Sigmoid colon (tissue), 4 donors: ENCODE results near the gene BCAS4.

Experiments used
- CTCF ChIP-seq, 4 experiments: fragments of 450-650 bp in 3 of 4; fragments of 200-600 bp in 1 of 4; IDR thresholded peaks; one replicate each; pipeline ENCODE4 v1.5.1; 2016 to 2019; ENCODE audit warnings: antibody characterized with exemption in 4 of 4, mild to moderate bottlenecking in 3 of 4, moderate library complexity in 2 of 4
- POLR2AphosphoS5 ChIP-seq, 4 donors: sonication (generic); formaldehyde crosslinking; IDR thresholded peaks; one replicate each; pipeline ENCODE4 v1.6.1; 2017; ENCODE audit warnings: antibody characterized with exemption in 4 of 4

- TF ChIP-seq CTCF (IDR thresholded peaks at IDR 0.05) (no peak), POLR2AphosphoS5 (IDR thresholded peaks at IDR 0.05) (no peak)
Observed at GRCh38 chr20:50801747-50802125, 6.9 kb downstream of the BCAS4 start.
